ENCODE results near the gene SURF1. TPM values are rescaled to one million over a fixed set of nuclear protein-coding genes. Genes with fewer than 3 reads are reported as not detected.

The SURF1 gene
- total RNA-seq, 1 donor from 2014 or later, result 58.7 TPM

DNA sequence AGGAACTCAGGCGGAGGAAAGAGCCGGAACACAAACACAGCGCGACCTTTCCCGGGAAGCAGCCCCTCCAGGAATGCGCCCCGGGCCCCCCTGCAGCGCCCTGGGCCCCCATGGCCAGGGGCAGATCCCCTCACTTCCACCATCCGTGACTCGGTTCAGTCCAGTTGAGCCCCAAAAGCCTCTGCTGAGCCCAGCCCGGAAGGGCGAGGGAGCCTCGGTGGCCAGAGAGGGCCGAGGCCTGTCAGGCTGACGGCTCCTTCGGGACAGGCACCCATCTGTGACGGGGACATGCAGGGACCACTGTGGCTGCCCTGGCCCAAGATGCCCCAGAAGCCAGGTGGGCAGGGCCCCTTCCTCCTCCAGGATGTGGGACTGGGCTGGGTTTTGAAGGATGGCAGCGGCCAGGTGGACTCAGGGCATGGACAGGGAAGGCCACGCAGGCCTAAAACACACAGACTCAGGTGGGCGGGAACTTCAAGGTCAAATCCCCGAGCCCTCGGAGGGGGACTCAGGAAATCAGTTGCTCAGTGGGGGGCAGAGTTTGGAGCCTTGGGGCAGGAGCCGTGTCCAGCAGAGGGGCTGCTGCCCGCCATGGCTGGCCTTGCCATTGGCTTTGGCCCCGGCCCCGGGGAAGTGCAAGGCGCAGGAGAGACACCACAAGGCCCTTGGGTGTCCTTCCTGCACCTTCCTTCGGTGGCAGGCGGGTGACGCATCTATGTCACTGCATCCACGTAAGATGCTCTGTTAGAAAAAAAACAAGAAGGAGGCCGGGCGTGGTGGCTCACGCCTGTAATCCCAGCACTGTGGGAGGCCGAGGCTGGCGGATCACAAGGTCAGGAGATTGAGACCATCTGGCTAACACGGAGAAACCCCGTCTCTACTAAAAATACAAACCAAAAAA, 51.6 kb downstream of the SURF1 start:
- DNase-seq (ENCODE audit: low spot score), result no peak
- intact Hi-C loops (cut with DNase I), result no loop called here

DNA sequence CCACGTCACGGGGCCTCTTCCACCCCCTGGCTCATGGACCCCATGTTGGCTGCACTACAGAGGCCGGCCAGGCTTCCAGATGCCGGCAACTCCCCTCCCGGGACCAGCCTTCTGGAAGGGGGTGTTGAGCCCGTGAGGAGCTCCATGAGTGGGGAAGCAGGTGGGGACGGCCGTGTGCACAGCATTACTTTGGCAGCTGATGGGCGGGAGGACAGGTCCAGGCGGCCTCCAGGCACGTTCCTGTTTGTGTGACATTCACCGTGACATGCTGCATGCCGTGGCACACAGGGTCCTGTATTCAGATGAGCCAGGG, 52.2 kb downstream of the SURF1 start:
- intact Hi-C loops (cut with DNase I), result no loop called here
- DNase-seq (ENCODE audit: low spot score), result no peak

DNA sequence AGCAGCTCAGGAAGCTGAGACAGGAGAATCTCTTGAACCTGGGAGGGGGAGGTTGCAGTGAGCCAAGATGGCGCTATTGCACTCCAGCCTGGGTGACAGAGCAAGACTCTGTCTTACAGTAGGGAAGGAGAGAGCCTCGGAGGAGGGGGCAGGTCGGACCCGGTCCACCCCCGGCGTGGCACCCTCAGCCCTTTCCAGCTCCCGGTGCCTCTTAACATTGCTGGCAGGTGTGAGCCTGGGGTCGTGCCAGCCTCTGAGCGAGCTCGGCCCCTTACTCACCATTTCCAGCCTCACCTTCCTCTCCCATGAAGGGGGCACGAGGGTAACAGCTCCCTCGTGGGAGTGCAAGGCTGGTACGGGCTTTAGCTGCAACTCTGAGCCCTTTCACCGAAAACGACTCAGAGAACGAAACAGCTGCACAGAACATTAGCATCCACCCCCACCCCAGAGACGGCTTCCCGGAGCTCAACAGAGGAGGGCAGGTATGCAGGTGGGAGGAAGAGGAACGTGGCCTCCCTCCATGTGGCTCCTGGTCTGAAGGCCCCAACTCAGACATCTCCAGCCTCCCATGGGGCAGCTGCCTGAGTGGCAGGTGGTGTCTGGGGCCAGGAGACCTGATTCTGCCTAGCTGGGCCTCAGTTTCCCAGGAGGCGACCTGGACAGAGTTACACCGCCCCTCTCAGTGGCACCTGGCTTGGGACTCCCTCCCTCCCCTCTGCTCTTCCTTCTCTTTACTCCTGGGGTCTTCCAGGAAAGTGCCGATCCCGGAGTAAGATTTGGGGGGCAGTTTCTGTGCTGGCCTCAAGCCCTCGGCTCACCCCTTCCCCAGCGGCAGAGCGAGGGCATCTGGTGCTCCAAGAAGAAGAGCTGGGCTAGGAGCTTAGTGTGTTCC, 52.8 kb downstream of the SURF1 start:
- DNase-seq (ENCODE audit: low spot score), result no peak
- intact Hi-C loops (cut with DNase I), result no loop called here

Other genes starting within 250 kb of the SURF1 start
- gene RALGDS, start 235.2 kb downstream of the SURF1 start, total RNA-seq, result 23.9 TPM
- 4.6 TPM for gene GBGT1, start 192.6 kb downstream of the SURF1 start, total RNA-seq
- not detected for gene OBP2B, start 147.2 kb downstream of the SURF1 start, total RNA-seq
- 2.0 TPM for gene ABO, start 81.3 kb downstream of the SURF1 start, total RNA-seq
- 14.2 TPM for gene SURF6, start 20.3 kb downstream of the SURF1 start, total RNA-seq
- 20.2 TPM for gene MED22, start 8.4 kb downstream of the SURF1 start, total RNA-seq
- 761 TPM for gene RPL7A, start 8.3 kb downstream of the SURF1 start, total RNA-seq
- gene SURF2, start 63 bp upstream of the SURF1 start, total RNA-seq, result 12.5 TPM
- gene SURF4, start 19.6 kb upstream of the SURF1 start, total RNA-seq, result 80.2 TPM
- gene STKLD1, start 19.9 kb upstream of the SURF1 start, total RNA-seq, result 0.62 TPM
- 12.2 TPM for gene REXO4, start 61.5 kb upstream of the SURF1 start, total RNA-seq
- gene ADAMTS13, start 65.9 kb upstream of the SURF1 start, total RNA-seq, result 3.3 TPM
- 15.0 TPM for gene CACFD1, start 103.5 kb upstream of the SURF1 start, total RNA-seq
- 3.6 TPM for gene SLC2A6, start 122.6 kb upstream of the SURF1 start, total RNA-seq
- not detected for gene MYMK, start 168.5 kb upstream of the SURF1 start, total RNA-seq
- gene ADAMTSL2, start 178.2 kb upstream of the SURF1 start, total RNA-seq, result 9.6 TPM

Measured in cardiac septum (tissue), 1 donor.